Measurements from ENCODE around the gene ANKS3.

The ANKS3 gene

DNA sequence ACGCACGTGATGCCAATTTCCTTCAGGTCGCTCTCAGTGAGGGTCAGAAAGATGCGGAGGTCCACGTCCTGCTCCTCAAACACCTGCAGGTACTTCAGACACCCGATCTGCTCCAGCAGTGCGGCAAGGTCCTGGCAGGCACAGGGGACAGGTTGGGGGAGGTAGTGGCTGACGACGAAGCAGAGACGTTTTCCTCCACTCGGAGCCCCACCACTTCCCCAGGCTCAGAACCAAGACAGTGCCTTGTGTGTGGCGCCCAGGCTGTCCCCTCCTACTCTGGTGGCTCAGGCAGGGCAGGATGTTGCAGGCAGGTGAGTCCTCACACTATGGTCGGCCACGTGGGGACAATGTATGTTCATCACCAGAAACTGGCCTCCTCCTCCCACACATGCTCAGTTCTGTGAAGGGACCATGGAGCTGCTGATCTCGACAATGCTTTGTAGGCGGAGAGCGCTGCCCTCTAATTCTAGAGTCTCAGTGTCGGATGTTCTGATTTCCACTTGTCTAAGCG is 35.0 kb downstream of the ANKS3 start:
- H3K4me3 ChIP-seq = no peak overlapping the region
- no peak overlapping the region for H3K27ac ChIP-seq

- Histone ChIP-seq H3K4me3 (no peak overlapping the region), H3K27ac (no peak overlapping the region)
Measured at GRCh38 chr16:4698321-4699045, 35.6 kb downstream of the ANKS3 start.

- Histone ChIP-seq H3K4me3 (no peak overlapping the region), H3K27ac (no peak overlapping the region)
Measured at GRCh38 chr16:4697848-4698291, 36.2 kb downstream of the ANKS3 start.

DNA sequence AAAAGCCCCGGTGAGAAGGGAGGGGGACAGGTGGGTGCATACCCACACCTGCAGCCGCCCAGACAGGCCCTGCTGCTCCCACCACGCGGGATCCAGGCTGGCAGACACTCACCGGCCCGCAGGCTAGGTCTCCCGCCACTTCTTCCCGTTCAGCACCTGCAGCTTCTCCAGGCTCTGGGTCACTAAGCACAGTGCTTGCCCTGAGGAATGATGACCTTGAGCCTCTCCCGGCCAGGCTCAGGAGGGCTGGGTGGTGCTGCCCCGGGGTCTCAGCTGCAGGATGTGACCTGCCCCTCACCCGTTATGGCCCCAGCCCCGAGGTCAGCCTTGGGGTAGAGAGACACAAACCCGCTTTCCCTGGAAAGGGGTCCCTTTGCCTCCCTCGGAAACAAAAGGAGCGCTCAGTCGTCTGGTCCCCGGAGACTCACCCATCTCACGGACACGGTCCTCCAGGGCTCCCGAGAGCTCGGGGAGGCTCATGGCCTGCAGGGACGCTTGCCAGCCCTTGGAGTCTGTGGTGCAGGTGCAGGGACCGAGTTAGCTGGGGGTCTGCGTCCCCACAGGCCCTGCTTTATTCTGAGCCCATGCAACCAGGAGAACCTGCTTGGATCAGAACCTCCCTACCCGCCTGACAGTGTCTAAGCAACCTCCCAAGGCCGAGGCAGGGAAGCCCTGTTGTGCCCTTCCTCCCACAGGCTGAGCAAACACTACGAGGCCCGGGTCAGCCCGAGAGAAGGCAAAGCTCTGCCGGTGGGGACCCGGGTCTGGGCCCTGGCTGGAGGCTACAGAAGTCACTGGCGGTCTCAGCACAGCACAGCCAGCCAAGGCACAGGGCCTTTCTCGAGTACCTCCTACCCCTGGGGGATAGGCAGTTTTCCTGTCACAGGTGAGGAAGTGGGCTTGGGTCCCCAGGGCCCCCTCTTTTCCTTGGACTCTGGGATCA is 36.9 kb downstream of the ANKS3 start:
- Histone ChIP-seq H3K27ac (no peak overlapping the region), H3K4me3 (no peak overlapping the region)

DNA sequence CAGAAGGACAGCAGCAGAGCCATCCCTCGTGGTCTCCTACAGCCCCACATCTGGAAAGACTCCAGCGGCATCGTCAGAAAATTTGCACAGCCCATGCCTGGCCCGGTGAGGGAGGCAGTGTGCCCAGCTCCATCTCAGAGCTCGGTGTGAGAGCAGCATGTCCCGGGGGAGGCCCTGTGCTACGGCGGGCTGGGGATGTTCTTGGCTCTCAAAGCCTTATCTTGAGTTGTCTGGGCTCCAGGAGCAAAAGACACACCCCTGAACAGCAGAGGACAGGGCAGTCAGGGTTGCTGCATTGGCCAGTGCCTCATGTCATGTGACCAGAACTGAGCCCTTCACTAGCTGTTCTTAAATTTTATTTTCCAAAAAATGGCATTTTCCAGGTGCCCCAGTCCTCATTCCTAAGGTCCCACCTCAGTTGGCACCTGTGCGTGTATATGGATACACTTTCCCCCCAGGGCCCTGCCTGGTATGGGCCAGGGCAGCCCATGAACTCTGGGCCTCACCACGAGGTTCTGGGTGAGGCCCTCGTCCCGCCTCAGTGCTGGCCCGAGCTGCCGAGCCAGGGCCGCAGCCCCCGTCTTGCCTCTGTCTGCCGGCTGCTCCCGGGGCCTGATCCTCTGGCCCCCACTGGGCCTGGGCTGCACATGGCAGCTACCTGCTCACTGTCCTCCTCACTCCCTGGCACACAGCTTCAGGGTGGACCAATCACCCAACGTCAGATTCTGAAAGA is 37.7 kb downstream of the ANKS3 start:
- H3K4me3 ChIP-seq = no peak overlapping the region
- H3K27ac ChIP-seq = peak overlapping the region in 1 of 21 experiments; percentile 27

DNA sequence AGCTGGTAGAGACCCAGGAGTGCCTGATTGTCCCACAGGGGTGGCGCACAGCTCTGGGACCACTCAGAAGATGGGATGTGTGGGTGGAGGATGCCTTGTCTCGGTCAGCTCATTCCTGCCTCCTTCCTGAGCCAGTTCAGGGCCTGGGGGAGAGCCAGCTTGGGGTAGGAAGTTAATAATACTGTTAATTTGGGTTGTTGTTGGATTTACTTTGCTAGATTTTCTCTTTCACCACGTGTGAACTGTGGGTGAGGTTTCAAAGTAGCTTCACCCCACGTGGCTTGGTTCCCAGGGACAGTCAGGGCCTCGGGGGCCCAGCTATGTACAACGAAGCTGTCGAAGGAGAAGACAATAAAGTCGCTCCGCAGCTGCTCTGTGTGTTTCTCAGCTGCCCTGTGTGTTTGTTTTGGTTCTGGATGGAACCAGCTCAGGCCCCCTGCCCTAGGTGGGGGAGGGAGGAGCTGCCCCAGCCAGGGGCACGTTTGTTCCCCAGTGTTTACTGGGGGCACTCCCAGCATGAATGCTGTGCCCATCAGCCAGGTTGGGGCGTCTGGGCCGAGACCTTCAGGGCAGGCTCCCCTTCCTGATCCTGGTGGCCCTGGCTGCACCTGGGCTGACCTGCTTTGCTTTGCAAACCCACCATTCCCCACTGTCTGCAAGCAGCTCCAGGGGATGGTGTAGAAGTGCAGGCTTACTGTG is 38.4 kb downstream of the ANKS3 start:
- Histone ChIP-seq H3K4me3 (no peak overlapping the region), H3K27ac (peak overlapping the region in 5 of 21 experiments; percentile 12 to 95 (median 79))

GRCh38 chr16:4694642-4695451 is 39.2 kb downstream of the ANKS3 start:
- Histone ChIP-seq H3K27ac (peak overlapping the region in 14 of 21 experiments; percentile 79 to 95 (median 86)), H3K4me3 (peak overlapping the region; percentile 70 to 100 (median 87))

GRCh38 chr16:4693956-4694641 is 40.0 kb downstream of the ANKS3 start:
- Histone ChIP-seq H3K4me3 (peak overlapping the region; percentile 70 to 100 (median 87)), H3K27ac (peak overlapping the region; percentile 62 to 95 (median 86))

DNA sequence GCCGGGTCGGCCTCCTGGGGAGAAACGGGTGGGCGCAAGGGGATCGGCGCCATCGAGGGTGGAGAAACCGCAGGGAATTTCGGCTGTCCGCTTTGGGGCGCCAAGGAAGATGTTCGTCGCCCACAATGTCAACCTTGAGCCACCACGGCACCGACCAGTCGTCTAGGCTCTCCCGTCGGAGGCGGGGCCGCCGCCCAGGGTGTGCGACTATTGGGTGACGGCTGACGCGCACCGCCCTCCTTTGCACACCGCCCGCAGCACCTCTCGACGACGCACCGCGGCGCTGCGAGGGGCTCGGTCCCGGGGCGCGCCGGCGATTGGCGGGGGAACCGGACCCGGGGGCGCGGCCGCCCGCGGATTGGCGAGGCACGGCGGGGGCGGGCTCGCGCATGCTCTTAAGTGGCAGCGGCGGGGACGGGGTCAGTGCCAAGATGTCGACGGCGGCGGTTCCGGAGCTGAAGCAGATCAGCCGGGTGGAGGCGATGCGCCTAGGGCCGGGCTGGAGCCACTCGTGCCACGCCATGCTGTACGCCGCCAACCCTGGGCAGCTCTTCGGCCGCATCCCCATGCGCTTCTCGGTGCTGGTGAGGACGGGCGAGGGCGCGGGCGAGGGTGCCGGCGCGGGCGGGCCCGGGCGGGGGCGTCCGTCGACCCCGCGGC is 40.6 kb downstream of the ANKS3 start, which contains the start of gene NUDT16L1:
Gene NUDT16L1 (plus strand): TSS at position 267 of the 660 bp plus-strand sequence. CDS start 165 bp downstream, at position 432.
- H3K4me3 ChIP-seq = peak within 1 kb of the TSS; percentile 70 to 100 (median 87)
- peak within 1 kb of the TSS; percentile 63 to 95 (median 86) for H3K27ac ChIP-seq

GRCh38 chr16:4692460-4693295 is 41.4 kb downstream of the ANKS3 start:
- Histone ChIP-seq H3K27ac (peak overlapping the region in 19 of 21 experiments; percentile 2 to 95 (median 75)), H3K4me3 (peak overlapping the region; percentile 40 to 100 (median 81))

DNA sequence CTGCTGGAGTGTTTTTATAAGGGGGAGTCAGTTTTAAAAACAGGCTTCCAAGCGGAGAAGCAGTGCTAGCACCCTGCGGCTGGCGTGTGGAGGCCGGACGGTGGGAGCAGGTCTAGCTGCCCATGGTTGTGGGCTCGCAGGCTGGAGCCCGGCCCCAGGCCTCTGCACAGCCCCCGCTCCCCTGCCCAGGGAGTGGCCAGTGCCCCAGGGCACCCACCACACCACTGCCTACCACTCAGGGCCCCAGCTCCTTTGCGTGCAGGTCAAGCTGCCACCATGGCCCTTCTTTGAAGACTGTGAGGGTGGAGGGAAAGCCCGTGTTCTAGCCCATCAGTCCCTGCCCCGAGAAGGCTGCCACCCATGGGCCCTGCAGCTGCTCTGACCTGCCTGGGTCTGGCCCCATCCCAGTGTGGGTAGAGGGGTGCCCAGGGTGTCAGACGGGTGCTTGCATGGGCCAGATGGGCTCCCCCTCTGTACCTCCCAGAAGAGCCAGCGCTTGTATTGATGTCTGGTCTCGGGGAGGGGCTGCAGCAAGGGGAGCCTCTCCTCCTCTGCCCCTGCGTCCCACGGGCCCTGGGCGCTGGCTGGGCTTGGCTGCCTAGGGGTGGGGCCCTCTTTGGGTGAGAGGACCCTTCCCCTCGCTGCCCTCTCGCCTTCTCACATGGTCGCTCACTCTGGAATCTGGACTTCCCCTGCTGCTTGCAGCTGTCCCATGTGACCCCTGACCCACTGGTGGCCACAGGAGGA is 42.2 kb downstream of the ANKS3 start:
- no peak overlapping the region for H3K4me3 ChIP-seq
- H3K27ac ChIP-seq = peak overlapping the region in 2 of 21 experiments; percentile 23 to 31

- Histone ChIP-seq H3K27ac (no peak overlapping the region), H3K4me3 (no peak overlapping the region)
Measured at GRCh38 chr16:4690946-4691665, 43.0 kb downstream of the ANKS3 start.

GRCh38 chr16:4689864-4690704 is 44.0 kb downstream of the ANKS3 start:
- Histone ChIP-seq H3K27ac (no peak overlapping the region), H3K4me3 (no peak overlapping the region)

GRCh38 chr16:4689091-4689671 is 44.9 kb downstream of the ANKS3 start:
- no peak overlapping the region for H3K27ac ChIP-seq
- no peak overlapping the region for H3K4me3 ChIP-seq
